NCI-H2227 (cell line): Measurements from ENCODE around the gene CDC27.
"Not testable (repeated sequence)": the region's sequence is repeated elsewhere in the genome, so short reads cannot be mapped to it uniquely, and the experiment has no call there.

ENCODE experiments used
- DNase-seq: peaks from one replicate; lab custom pipeline; 2025; ENCODE audit not compliant: unreplicated experiment; lab: John Stamatoyannopoulos, UW

The CDC27 gene, protein sequence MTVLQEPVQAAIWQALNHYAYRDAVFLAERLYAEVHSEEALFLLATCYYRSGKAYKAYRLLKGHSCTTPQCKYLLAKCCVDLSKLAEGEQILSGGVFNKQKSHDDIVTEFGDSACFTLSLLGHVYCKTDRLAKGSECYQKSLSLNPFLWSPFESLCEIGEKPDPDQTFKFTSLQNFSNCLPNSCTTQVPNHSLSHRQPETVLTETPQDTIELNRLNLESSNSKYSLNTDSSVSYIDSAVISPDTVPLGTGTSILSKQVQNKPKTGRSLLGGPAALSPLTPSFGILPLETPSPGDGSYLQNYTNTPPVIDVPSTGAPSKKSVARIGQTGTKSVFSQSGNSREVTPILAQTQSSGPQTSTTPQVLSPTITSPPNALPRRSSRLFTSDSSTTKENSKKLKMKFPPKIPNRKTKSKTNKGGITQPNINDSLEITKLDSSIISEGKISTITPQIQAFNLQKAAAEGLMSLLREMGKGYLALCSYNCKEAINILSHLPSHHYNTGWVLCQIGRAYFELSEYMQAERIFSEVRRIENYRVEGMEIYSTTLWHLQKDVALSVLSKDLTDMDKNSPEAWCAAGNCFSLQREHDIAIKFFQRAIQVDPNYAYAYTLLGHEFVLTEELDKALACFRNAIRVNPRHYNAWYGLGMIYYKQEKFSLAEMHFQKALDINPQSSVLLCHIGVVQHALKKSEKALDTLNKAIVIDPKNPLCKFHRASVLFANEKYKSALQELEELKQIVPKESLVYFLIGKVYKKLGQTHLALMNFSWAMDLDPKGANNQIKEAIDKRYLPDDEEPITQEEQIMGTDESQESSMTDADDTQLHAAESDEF

DNA sequence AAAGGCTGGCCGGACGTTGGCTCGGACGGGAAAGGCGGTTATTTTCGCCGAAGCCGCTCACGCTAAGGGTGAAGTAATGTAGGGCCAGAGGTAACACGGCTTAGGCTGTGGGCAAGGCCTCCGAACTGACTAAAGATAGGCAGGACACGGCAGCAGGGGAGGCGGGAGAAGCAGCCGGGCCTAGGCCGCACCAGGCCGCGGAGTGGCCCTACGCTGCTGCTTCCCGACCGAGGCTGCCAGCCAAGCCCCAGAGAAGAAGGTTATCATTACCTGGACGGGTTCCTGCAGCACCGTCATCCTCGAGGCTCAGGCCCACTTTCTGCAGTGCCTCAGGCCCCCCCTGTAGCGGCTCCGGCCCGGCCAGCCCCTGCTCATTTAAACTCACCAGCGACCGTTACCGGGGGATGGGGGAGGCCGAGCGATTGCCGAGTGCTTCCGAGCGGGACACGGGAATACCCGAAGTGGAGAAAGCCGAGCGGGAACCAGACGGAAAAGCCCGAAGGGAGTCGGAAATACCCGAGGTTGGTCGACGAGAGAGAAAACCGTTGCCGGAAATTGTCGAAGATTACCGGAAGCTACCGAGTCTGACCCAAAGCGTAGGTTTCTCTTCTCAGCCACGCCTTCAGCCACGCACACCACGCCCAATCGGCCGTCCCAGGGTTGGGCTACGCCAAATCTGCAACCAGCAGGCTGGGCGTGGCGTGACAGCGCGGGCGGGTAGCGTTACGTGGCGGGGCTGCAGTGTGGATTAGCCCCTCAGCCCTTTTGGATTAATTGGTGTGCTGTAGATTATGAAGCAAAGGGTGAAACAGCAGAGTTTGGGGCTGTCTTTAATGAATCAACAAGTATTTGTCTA lies at the start of gene CDC27:
TSS of gene CDC27 (minus strand) at position 420 of the 856 bp plus-strand sequence. CDS start at position 297, 123 bp downstream.
- peak; percentile 100 for DNase-seq

DNA sequence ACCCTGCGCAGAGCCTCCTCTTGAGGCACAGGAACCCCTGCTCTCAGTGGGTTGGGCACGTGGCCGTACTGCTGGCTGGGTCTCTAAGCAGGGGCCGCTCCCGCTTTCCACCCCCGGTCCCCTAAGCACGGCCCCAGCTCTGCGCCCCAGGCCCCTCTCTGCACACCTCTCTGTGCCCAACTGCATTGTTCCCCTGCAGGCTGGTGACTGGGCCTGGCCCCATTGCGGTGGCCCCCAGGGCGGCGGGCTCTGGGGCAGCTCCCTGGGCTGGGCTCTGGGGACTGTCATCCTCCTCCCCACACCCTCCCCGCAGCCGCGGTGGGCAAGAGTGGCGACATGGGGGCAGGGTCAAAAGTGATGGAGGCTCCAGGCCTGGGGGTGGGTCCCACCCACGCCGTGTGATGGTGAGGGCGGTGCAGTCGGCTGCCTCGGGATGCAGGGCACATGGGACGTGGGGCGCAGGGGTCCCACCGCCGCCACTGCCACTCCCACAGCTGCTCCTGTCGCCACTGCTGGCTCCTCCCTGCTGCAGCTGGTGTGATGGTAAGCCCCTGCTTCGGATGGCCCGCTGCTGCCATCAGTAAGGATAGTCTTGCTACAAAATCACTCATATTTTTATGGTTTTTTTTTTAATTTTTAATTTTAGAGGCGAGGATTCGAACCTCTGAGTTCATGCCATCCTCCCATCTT lies 49.4 kb upstream of the CDC27 start:
- DNase-seq, result no peak

DNA sequence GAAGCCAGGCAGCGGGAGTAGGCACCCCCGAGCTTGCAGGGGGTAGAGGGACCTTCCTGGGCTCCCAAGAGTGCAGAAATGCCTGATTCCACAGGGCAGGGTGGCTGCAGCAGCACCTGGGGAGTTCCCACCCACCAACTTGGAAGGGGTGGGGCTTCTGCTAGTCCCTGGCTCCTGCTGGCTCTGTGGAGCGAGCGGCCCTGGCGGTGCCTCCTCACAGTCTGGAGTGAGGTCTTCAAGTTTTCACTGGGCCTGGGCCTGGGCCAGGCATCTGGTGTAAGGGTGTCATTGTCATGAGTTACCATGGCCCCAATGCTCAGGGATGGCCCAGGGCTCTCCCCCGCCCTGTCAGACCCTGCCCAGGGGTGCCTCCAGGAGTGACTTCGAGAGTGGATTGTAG lies 48.7 kb upstream of the CDC27 start:
- DNase-seq, result no peak

DNA sequence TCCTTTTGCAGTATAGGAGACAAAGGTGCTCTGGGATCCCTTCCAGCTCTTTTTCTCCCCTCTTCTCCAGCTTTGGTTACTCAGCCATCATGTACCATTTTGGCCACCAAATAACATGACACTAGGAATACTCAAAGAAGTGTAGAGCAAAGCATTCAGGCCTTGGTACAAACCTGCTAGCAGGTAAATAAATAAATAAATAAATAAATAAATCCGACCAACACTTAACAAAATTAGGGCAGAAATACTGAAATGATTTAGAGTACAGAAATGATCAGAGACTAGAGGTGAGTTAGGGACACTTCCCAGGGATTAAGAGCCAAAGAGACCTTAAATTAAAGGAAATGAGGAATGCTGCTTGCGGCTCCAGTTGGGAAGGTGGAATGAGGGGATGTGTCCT lies 46.8 kb upstream of the CDC27 start:
- DNase-seq, result no peak

DNA sequence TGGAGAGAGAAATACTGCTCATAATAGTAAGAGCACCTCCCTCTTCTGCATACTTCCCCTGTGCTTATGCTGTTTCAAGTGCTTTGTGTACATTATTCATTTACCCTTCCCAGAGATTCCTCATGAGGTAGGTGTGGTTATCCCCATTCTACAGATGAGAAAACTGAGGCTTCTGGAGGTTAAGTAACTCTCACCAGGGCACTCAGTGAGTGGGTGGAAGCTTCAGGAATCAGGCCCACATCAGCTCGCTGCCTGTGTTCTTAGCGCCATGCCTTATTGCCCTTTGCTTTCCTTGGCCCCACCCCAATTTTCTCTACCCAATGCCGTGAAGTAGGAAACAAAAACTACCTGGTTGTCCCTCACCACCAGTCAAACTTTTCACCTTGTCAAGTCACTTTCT lies 46.4 kb upstream of the CDC27 start:
- no peak for DNase-seq

DNA sequence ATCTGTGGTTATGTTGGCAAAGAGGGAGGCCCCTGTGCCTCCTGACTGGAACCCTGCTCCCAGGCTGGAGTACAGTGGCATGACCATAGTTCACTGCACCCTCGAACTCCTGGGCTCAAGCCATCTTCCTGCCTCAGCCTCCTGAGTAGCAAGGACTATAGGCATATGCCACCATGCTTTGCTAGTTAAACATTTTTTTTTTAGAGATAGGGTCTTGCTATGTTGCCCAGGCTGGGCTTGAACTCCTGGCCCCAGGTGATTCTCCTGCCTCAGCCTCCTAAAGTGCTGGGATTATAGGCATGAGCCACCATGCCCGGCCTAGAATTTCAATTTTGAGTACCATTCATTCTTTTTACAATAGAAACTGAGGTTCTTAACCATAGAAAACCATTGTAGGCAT lies 43.4 kb upstream of the CDC27 start:
- DNase-seq, result no peak

DNA sequence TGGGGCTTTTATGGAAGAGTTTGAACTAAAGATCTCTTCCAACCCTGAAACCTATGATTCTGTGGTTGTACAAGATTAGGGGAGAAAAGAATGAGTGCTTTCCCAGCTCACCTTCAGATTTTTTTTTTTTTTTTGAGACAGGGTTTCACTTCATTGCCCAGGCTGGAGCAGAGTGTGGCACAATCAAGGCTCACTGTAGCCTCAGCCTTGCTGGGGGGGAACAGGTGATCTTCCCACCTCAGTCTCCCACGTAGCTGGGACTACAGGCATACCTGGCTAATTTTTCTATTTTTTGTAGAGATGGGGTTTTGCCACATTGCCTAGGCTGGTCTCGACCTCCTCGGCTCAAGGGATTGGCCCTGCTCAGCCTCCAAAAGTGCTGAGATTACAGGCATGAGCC lies 42.8 kb upstream of the CDC27 start:
- no peak for DNase-seq

DNA sequence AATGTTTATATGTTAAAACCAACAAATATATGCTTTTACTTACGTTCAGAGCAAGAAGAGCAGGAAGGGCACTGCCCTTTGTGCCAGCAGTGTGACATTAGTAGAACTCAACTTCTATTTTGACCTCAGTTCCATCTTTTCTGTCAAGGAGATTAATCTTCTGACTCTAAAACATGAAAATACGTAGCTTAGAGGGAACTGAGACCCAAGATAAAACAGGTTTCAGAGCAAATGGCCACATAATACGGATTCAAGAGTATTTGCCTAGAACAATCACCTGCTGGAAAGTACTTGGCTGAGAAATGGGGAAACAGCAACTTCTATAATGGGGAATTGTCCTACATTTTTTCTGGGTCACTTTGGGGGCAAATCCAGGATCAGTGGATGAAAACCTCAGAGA lies 42.2 kb upstream of the CDC27 start:
- DNase-seq, result no peak

DNA sequence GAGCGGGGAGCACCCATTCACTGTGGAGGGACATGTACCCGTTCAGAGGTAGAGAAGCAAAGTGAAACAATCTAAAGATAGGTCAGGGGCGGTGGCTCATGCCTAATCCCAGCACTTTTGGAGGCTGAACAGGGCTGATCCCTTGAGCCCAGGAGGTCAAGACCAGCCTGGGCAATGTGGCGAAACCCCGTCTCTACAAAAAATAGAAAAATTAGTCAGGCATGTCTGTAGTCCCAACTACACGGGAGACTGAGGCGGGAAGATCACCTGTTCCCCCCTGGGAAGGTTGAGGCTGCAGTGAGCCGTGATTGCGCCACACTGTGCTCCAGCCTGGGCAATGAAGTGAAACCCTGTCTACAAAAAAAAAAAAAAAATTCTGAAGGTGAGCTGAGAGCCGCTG lies 41.8 kb upstream of the CDC27 start:
- DNase-seq, result no peak

DNA sequence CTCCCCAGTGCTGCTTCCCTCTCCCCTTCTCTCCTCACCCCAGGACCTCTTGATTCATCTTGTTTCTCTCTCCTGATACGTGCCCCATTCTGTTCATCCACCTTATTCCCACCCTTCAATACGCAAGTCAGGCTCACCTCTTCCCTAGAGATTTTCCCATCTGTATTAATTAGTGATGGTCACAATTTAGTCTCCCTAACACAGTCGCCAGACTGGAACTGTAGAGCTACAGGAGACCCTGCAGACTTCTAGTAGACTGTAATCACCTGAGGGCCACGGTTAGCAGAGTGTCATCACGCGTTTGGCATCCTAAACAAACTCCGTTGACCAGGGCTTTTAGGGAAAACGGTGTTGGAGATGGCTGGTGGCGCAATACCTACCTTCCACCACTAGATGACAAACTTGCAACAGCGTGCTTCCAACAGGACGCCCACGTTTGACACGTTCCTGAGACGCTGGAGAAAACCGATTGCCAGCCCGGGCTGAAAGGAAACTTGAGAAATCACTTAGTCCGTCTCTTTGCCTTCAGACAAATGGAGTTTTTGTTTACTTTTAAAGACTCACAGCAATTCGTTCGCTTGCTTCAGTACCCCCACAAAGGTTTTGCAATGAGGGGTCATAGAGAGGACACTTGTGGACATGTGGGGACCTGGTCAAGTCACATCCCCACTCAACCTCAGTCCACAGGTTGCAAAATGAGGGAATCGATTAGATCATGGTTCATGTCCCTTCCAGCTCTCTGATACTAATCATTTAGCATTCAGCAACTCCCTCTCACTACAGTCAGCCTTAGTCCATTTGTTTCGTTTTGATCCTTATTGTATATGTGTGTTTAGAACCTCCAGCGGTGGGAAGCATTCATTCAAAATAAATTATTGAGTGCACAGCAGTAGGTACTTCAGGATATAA lies 40.7 kb upstream of the CDC27 start:
- peak; percentile 89 for DNase-seq

DNA sequence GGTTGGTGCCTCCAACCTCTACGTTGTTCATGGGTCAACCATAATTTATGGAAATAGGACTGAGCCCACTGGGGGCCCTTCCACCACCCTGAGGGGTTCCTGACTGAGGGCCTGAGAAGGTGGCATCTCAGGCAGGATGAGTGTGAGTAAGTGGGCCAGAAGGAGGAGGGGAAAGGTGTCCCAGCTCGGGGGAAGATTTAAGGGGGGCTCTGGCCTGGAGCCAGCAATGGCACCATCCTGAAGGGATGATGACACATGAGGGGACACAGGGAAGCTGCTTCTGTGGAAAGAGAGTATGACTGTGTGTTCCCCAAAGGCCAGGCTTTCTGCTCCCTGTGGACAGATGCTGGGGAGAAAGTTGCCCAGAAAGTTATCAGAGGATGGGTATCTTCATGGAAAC lies 38.8 kb upstream of the CDC27 start:
- no peak for DNase-seq

DNA sequence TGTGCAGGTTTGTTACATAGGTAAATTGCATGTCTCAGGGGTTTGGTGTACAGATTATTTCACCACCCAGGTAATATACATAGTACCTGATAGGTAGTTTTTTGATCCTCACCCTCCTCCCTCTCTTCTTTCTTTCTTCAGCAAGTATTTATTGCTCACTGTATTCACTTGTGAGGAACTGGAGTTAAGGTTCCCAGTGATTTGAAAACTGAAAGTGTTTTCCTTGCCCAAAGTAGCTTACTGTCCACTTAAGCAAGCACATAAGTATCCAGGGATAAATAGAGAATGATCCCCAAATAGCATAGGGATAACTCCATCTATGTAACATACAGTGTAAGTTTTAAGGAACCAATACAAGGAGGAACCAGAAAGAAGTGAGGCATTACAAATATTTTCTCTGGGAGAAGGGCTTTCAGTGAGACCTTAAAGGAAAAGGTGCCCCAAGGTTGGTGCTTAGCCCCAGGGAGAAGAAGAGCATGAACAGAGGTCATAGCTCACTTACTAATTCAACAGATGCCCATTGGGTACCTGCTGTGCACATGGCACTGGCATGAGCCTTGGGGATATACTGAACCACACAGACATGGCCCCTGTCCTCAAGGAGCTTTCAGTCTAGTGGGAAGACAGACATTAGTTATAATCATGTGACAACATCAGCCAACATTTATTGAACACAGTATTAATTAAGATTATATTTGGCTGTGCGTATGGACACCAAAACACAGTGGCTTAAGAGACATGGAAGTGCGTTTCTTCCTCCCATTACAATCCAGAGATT lies 37.0 kb upstream of the CDC27 start:
- no peak for DNase-seq

DNA sequence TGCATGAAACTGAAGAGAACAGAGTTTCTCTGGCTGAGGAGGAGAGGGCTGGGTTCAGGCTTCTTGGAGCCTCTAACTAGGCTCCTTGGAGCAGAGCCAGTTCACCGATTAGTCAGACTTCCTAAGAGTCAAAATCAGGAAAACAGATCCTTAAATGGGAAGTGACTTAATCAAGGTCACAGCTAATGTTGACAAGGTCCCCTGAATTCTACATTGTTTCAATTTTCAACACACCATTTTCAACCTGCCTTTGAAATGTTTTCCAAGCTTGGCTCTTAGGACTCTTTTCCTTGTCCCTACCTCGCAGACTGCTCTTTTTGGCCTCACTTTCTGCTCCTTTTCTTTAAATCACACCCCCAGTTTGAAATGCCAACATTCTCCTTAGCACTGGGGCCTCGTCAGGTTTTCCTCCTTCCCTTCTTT lies 36.4 kb upstream of the CDC27 start:
- no peak for DNase-seq

DNA sequence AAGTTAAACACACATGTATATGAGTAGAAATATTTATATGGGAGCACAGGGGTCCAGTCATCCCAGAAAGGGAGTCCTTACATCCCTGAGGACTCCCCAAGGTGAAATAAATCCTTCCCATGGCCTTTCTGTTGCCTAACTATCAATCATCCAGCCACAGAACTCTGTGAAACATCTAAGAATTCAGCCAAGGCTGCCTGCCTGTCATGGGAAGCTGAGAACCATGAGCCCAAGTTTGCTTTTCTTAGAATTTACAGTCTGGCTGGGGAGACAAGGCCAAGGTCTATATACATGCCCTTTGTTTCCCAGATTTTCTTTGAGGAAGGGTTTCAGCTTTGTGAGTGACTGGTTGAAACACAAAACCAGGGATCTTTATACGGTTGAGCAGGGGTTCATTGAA lies 35.9 kb upstream of the CDC27 start:
- DNase-seq, result no peak

DNA sequence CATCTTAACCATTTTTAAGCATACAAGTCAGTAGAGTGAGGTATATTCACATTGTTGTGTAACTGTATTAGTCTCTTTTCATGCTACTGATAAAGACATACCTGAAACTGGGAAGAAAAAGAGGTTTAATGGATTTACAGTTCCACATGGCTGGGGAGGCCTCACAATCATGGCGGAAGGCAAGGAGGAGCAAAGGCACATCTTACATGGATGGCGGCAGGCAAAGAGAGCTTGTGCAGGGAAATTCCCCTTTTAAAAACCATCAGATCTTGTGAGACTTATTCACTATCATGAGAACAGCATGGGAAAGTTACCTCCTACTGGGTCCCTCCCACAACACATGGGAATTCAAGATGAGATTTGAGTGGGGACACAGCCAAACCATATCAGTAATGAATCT lies 35.0 kb upstream of the CDC27 start:
- not testable (repeated sequence) for DNase-seq

DNA sequence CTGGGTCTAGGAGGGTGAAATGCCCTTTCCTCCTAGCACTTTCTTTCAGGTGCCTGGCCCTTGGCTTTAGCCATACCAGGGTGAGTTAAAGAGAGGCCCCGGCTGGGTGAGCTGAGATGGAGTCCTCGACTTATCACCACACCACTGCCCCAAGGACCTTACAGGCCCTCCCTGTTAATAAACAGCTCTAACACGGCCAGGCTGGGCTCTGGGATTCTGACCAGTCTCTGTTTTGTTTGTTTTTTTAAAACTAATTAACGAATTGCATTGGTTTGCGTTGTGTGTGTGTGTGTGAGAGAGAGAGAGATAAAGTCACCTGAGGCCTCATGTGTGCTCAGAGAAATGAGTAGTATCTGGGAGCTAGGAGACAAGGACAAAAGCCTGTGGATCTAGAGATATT lies 34.4 kb upstream of the CDC27 start:
- DNase-seq, result no peak

DNA sequence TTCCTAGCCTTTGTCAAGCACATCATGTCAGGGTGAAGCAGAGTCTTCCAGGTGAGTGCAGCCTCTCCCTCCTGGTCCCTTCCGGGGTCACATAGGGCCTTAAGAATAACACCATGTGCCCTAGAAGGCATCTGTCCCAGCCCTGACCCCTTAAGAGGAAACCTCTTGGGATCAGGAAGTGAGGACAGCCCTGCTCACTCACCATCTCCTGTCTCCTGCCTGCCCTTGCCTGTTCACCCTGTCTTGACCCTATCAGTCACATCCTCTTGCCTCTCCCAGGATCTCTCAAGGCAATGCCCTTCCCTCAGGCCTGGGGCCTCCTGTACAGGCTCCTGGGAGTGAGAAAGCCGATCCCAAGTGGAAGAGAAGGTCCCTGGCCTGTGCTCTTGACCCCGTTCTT lies 33.9 kb upstream of the CDC27 start:
- DNase-seq, result no peak

DNA sequence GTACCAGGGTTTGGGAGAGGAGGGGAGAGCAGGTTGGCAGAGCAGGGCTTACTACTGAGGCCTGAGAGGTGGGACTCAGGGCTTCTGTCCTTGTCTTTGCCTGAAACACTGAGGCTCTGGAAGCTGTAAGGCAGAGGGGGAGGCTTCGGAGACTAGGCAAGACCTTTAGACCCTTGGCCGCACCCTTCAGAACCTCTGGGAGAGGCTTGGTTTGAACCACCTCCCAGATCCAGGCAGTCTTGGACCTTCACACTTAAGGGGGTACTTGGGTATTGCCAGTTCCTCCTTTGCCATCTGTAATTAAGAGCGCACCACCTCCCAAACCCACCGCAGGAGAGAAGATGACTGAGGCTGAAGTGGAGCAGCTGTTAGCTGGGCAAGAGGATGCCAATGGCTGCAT lies 33.0 kb upstream of the CDC27 start:
- DNase-seq, result no peak

DNA sequence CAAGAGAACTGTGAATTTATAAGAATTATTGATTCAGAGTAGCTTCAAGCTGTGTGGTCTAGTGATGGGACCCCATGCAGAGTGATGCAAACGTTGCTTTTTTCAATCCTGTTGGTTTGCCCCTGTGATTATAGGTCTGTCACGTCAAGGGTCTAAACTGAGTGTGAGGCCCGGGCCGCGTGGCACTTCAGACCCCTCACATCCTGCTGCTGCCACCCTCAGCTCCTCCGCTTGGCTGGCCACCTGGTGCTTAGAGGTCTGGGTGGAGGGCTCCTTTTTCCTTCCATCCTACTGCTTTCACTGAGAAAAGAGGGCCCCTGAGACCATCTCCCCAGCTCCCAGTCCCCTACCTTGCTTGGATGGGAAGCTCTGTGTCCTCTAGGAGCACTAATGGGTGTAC lies 32.1 kb upstream of the CDC27 start:
- peak; percentile 48 for DNase-seq
